Coronary artery (tissue), 2 donors: ENCODE data around the gene NANOS2.

ENCODE experiments used
- DNase-seq: peaks from one replicate; pipeline ENCODE4 v3.0.0-alpha.2; 2017; ENCODE audit warnings: low spot score
- H3K27ac ChIP-seq, 2 donors: fragments of 200-600 bp; sonication (generic); one replicate each; pipeline ENCODE4 v1.5.1; 2016 to 2019
- H3K4me3 ChIP-seq: fragments of 200-600 bp; sonication (generic); 2 replicates; pipeline ENCODE4 v1.5.1; 2016; ENCODE audit warnings: mild to moderate bottlenecking, moderate library complexity
- CTCF ChIP-seq: fragments of 200-600 bp; sonication (generic); IDR thresholded peaks from one replicate; pipeline ENCODE4 v1.5.1; 2019; ENCODE audit warnings: antibody characterized with exemption

NANOS2 gene

GRCh38 chr19:45863335-45863839, 51.2 kb downstream of the NANOS2 start:
- DNase-seq = no peak
- H3K4me3 ChIP-seq = peak overlapping the region; percentile 92
- TF ChIP-seq CTCF = no peak
- H3K27ac ChIP-seq = no peak overlapping the region
